MCF 10A (cell line): ENCODE results near the gene ATP6V0A1. TPM values are rescaled to one million over a fixed set of nuclear protein-coding genes. Genes with fewer than 3 reads are reported as not detected.

Experiments
- BruUV-seq: library from RNA; stranded (reverse); fragments of 400-500 nt; replicated peaks from 2 replicates; lab custom pipeline; 2021; lab: Mats Ljungman, UMichigan
- CTCF ChIA-PET: fragments of 300-600 bp; sonication (Branson Sonifier 250); formaldehyde crosslinking; extraction: SDS; loops from one replicate; lab custom pipeline; 2021; ENCODE audit warnings: antibody characterized with exemption, inconsistent platforms; lab: Yijun Ruan, JAX
- POLR2A ChIA-PET: fragments of 300-600, 350-650 bp; sonication (Branson Sonifier 250); formaldehyde crosslinking; extraction: SDS; loops from one replicate; lab custom pipeline; 2020; ENCODE audit warnings: antibody characterized with exemption, inconsistent platforms; lab: Yijun Ruan, JAX
- DNase-seq: peaks from one replicate; pipeline ENCODE4 v3.0.0-alpha.2; 2018; ENCODE audit not compliant: unreplicated experiment
- H3K27ac Mint-ChIP-seq: one replicate; pipeline ENCODE4 v1.8.0; 2022; ENCODE audit warnings: mild to moderate bottlenecking, low read depth, mixed read lengths; ENCODE audit not compliant: unreplicated experiment
- H3K27me3 Mint-ChIP-seq: one replicate; pipeline ENCODE4 v1.8.0; 2022; ENCODE audit warnings: mixed read lengths; ENCODE audit not compliant: insufficient read depth, unreplicated experiment
- H3K36me3 Mint-ChIP-seq: one replicate; pipeline ENCODE4 v1.8.0; 2022; ENCODE audit warnings: mild to moderate bottlenecking, moderate library complexity, mixed read lengths; ENCODE audit not compliant: insufficient read depth, unreplicated experiment
- H3K4me1 Mint-ChIP-seq: one replicate; pipeline ENCODE4 v1.8.0; 2022; ENCODE audit warnings: mixed read lengths; ENCODE audit not compliant: insufficient read depth, unreplicated experiment
- H3K4me3 Mint-ChIP-seq: one replicate; pipeline ENCODE4 v1.8.0; 2022; ENCODE audit warnings: mild to moderate bottlenecking, moderate library complexity, mixed read lengths; ENCODE audit not compliant: unreplicated experiment
- H3K9me3 Mint-ChIP-seq: one replicate; pipeline ENCODE4 v1.8.0; 2022; ENCODE audit warnings: mixed read lengths; ENCODE audit not compliant: unreplicated experiment
- CTCF ChIP-seq: fragments of 200-600 bp; IDR thresholded peaks from one replicate; pipeline ENCODE4 v1.8.0; 2022; ENCODE audit warnings: antibody characterized with exemption, mild to moderate bottlenecking; ENCODE audit not compliant: unreplicated experiment
- intact Hi-C: fragments of 100-400 bp; cut with micrococcal nuclease; formaldehyde crosslinking; loops from 2 replicates; pipeline ENCODE4 v1.14.1; 2022
- total RNA-seq: library from RNA; stranded (reverse); gene quantifications from 2 replicates; pipeline ENCODE4 v1.2.3, GENCODE V29; 2022

Gene ATP6V0A1
- total RNA-seq, 1 experiment from 2014 or later: 56.0 TPM

- no peak overlapping the region for H3K27ac Mint-ChIP-seq
- no peaks in the 10 kb centered on the region for H3K9me3 Mint-ChIP-seq
- no peak overlapping the region for H3K4me3 Mint-ChIP-seq
- no TSS peak for BruUV-seq
- peaks cover 21% of the 10 kb centered on the region for H3K4me1 Mint-ChIP-seq
- peaks cover 19% of the 10 kb centered on the region for H3K36me3 Mint-ChIP-seq
- ChIA-PET CTCF (interaction anchor here (0.6 to 1.1 kb wide), 2 partner anchors 92 to 170 kb away, joined by 3 read pairs; no protein-coding TSS in a partner anchor), POLR2A (interaction anchor here (2.8 to 10.2 kb wide), 5 partner anchors 15 to 111 kb away, joined by 15 to 273 read pairs (median 36); partner anchors contain the start of gene NAGLU)
- H3K27me3 Mint-ChIP-seq: no peaks in the 10 kb centered on the region
- intact Hi-C loops: loop anchor here (5.0 kb wide), 2 partner anchors 38 to 103 kb away; partner anchors contain the start of gene STAT3
- no peak for TF ChIP-seq CTCF
- no peak for DNase-seq
Measured at GRCh38 chr17:42424991-42425610, 33.6 kb upstream of the ATP6V0A1 start.

GRCh38 chr17:42428141-42428944 lies 30.3 kb upstream of the ATP6V0A1 start:
- intact Hi-C loops: loop anchor here (1.0 to 2.0 kb wide), 3 partner anchors 31 to 89 kb away; no protein-coding TSS in a partner anchor
- Mint-ChIP-seq H3K36me3 (peaks cover 5% of the 10 kb centered on the region), H3K27me3 (no peaks in the 10 kb centered on the region), H3K4me1 (peaks cover 10% of the 10 kb centered on the region), H3K27ac (peak overlapping the region; percentile 73), H3K9me3 (no peaks in the 10 kb centered on the region), H3K4me3 (no peak overlapping the region)
- CTCF ChIA-PET: interaction anchor here (0.6 to 1.2 kb wide), 4 partner anchors 19 to 91 kb away, joined by 3 read pairs; no protein-coding TSS in a partner anchor
- POLR2A ChIA-PET: interaction anchor here (0.6 to 1.6 kb wide), 21 partner anchors 8 to 498 kb away, joined by 3 to 23 read pairs (median 4); partner anchors contain the start of genes ODAD4 and STAT3
- no TSS peak for BruUV-seq
- peak; percentile 94 for DNase-seq
- peak; percentile 75 for TF ChIP-seq CTCF

- CTCF ChIA-PET: interaction anchor here (0.6 to 1.0 kb wide), 3 partner anchors 25 to 106 kb away, joined by 3 to 4 read pairs (median 3); no protein-coding TSS in a partner anchor
- no peak for DNase-seq
- no peak for TF ChIP-seq CTCF
- BruUV-seq: no TSS peak
- peaks cover 10% of the 10 kb centered on the region for H3K4me1 Mint-ChIP-seq
- intact Hi-C loops: loop anchor here (2.0 kb wide), 1 partner anchor 43 kb away; no protein-coding TSS in a partner anchor
- no peaks in the 10 kb centered on the region for H3K27me3 Mint-ChIP-seq
- H3K27ac Mint-ChIP-seq: no peak overlapping the region
- peaks cover 5% of the 10 kb centered on the region for H3K36me3 Mint-ChIP-seq
- POLR2A ChIA-PET: interaction anchor here (0.6 to 1.6 kb wide), 3 partner anchors 10 to 106 kb away, joined by 3 to 4 read pairs (median 3); partner anchors contain the start of gene NAGLU
- H3K4me3 Mint-ChIP-seq: no peak overlapping the region
- no peaks in the 10 kb centered on the region for H3K9me3 Mint-ChIP-seq
Measured at GRCh38 chr17:42429726-42430447, 28.8 kb upstream of the ATP6V0A1 start.
